ENCODE results near the gene CCDC198.

CCDC198 gene

DNA sequence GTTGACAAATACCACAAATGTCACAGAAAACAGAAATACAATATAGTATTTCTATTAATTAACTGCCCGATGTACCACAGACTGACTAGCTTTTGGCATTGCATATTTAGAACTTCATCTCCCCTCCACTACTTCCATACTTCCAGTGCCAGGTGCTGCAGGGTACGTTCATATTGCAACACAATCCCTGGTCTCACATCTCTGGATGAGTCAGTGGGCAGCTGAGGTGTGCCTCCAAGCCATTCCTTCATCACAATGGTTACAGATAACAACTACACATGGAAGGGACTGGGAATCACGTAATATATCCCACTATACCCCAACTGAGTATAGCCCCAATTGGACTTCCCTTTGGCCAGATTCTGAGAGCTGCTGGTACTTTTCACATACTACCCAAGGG lies 31.1 kb downstream of the CCDC198 start:
- no peak for DNase-seq

DNA sequence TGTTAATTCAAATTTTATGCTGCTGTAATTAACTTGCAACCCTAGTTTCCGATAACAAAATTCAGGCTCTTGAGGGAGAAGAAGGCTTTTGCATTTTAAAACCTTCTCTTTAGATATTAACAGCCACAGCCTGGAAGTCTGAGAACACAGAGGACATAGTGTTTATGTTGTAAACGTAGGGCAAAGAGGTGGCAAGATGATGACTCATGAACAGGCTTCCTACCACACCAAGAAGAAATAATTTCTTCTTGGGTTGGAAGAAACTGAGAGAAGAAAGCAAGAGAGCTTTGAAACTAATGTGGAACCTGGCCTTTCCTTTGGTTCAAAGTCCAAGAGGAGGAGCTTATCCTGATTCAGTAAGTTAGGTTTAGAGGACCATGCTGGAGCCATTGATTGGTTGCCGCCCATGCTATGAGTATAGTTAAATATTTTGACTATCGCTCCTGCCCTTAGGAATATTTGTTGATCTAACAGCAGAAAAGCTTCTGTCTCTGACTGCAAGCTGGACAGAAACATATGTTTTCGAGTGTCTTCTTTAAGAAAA lies 31.8 kb downstream of the CCDC198 start:
- no peak for DNase-seq

GRCh38 chr14:57435923-57436322 lies 57.7 kb downstream of the CCDC198 start:
- DNase-seq, result no peak

DNA sequence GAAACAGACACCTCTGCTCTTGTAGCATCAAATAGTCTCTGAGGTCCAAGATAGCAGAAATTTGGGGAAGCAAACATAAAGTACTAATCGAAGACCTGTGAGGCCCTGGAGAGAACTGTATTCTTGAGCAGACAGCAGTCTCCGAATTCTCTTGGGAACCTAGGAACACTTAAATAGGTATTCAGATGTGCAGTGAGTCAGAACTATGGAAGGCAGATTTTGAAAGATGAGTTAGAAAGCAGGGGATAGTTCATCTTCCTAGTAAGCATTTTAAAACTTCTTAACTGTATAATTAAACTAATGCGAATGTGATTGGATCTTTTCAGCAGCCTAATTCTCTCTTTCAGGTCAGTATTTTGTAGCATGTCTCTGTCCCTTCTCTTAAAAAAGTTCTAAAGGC lies 72.7 kb downstream of the CCDC198 start:
- no peak for DNase-seq

DNA sequence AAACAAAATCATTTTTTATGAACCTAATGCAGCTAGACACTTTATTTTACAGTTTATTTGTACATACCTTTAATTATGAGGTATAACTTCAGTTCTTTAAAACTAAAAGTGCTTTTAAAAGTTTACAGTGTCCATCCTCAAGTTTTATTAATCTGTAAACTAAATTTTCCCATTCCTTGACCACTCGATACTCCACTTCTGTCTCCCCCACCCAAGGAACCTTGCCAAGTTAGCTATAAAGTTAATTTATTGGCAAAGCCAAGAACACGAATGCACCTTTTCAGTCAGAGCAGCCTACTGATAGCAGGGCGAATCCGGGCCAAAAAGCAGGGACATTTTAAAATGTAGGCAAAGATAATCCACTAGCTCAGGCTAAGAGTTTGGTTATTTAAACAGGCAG lies 73.6 kb downstream of the CCDC198 start:
- no peak for DNase-seq
